NCI-H1694 (cell line): ENCODE results near the gene CAPN8.

Experiments
- DNase-seq: peaks from one replicate; lab custom pipeline; 2025; lab: John Stamatoyannopoulos, UW

CAPN8 gene

GRCh38 chr1:223702735-223703667 is 37.5 kb upstream of the CAPN8 start:
- no peak for DNase-seq

- no peak for DNase-seq
Measured at GRCh38 chr1:223700942-223701637, 35.6 kb upstream of the CAPN8 start.

- no peak for DNase-seq
Measured at GRCh38 chr1:223700388-223700918, 35.0 kb upstream of the CAPN8 start.

GRCh38 chr1:223695941-223696340 is 30.4 kb upstream of the CAPN8 start:
- no peak for DNase-seq

GRCh38 chr1:223695014-223695548 is 29.6 kb upstream of the CAPN8 start:
- DNase-seq: no peak

GRCh38 chr1:223691121-223691520 is 25.6 kb upstream of the CAPN8 start:
- no peak for DNase-seq

- no peak for DNase-seq
Measured at GRCh38 chr1:223684488-223684792, 18.9 kb upstream of the CAPN8 start.

- peak; percentile 85 for DNase-seq
Measured at GRCh38 chr1:223683586-223684487, 18.3 kb upstream of the CAPN8 start.

GRCh38 chr1:223682502-223682901 is 17.0 kb upstream of the CAPN8 start:
- no peak for DNase-seq

GRCh38 chr1:223680188-223680587 is 14.7 kb upstream of the CAPN8 start:
- DNase-seq: no peak

- no peak for DNase-seq
Measured at GRCh38 chr1:223678841-223679240, 13.3 kb upstream of the CAPN8 start.

GRCh38 chr1:223674119-223674890 is 8.8 kb upstream of the CAPN8 start:
- no peak for DNase-seq

GRCh38 chr1:223670458-223671159 is 5.1 kb upstream of the CAPN8 start:
- peak; percentile 32 for DNase-seq

GRCh38 chr1:223669003-223669795 is 3.7 kb upstream of the CAPN8 start:
- DNase-seq: no peak

- DNase-seq: no peak
Measured at GRCh38 chr1:223667484-223668182, 2.1 kb upstream of the CAPN8 start.

- DNase-seq: no peak
Measured at GRCh38 chr1:223664106-223664505, 1.4 kb downstream of the CAPN8 start.

- no peak for DNase-seq
Measured at GRCh38 chr1:223662943-223663342, 2.6 kb downstream of the CAPN8 start.

GRCh38 chr1:223659711-223660110 is 5.8 kb downstream of the CAPN8 start:
- no peak for DNase-seq

GRCh38 chr1:223657978-223658377 is 7.5 kb downstream of the CAPN8 start:
- DNase-seq: no peak
